HG03025 (cell line): ENCODE results near the gene KLF6.
"Not testable (repeated sequence)": the region's sequence is repeated elsewhere in the genome, so short reads cannot be mapped to it uniquely, and the experiment has no call there.

Source experiments
- ATAC-seq: cut with Tn5 transposase; IDR thresholded peaks from one replicate; pipeline ENCODE4 v1.9.1; 2021; ENCODE audit warnings: mild to moderate bottlenecking, moderate library complexity; ENCODE audit not compliant: unreplicated experiment, low FRiP score

The KLF6 gene

GRCh38 chr10:3738855-3739350 is 46.1 kb downstream of the KLF6 start:
- ATAC-seq = no peak

GRCh38 chr10:3737864-3738263 is 47.1 kb downstream of the KLF6 start:
- ATAC-seq = no peak

DNA sequence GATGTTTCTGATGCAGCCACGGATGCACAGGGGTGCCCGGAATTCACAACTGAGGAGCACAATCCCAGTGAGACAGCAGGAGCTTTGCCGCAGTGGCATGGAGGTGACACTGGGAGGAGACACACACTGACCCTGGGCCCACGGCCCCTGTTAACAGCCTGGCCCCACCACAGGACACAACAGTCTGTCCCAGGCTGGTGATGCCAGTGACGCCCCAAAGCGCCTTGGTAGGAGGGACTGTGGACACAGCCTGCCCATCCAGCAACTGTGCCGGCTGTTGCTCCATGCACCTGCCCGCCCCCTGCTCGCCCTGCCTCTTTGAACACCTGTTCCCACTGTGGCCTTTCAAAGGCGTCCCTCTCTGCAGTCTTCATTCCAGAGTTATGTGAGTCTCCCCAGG is 49.8 kb downstream of the KLF6 start:
- ATAC-seq = no peak

DNA sequence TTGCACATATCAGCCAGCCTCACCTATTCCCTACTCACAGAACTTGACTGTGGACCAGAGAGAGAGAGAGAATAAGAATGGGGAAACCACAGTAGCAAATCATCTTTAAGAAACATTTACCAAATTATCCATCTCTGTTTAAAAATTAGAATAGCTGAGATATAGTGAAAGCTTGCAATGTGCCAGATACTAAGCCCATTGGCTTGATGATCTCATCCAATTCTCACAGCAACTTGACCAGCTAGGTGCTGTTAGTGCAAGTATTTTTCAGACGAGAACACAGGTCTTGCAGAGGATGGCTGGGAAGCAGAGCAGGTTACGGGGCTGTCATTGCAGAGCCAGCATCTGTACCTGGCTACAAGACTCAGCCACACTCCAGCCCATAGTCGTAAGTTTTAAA is 50.9 kb downstream of the KLF6 start:
- no peak for ATAC-seq

GRCh38 chr10:3732183-3732582 is 52.8 kb downstream of the KLF6 start:
- not testable (repeated sequence) for ATAC-seq

DNA sequence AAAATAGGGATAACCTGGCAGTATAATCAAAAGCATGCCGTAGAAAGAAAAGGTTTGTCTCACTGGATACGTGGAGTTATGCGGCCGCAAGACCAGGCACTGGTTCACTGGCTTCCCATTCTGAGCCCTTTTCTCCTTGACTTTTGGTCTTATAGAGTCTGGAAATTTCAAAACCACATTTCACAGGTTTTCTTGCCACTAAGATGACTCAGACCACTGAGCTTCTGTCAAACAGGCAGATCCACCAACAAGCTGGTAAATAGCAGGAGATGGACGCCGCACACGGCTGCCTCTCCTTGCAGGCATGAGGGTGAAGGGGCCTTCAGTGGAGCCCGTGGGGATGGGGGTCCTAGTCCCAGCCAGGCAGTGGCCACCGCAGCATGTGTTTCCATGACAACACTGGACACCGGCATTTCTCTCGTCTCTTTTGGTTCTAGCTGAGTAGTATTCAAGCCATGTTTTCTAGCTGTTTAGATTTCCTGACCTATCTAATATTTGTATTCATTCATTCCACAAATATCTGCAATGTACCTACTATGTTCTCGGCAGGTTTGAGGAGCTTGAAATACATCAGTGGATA is 55.5 kb downstream of the KLF6 start:
- ATAC-seq = no peak

DNA sequence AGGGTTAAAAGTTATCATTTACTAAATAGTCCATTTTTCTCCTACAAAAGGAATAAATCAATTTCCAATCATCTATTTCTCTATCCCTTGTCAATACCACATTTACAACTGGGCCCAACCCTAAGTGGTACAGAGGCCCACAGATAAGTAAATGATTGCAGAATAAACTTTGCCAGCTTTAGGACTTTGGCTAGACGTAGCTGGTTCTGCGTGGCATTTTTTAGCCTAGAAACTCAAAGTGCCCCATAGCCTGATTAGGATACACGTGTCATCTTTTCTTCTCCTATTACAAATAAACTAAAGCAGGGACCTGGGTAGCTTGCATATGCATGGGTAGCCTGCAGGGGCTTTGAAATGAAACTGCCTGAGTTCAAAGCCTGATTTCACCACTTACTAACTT is 56.4 kb downstream of the KLF6 start:
- ATAC-seq = no peak

DNA sequence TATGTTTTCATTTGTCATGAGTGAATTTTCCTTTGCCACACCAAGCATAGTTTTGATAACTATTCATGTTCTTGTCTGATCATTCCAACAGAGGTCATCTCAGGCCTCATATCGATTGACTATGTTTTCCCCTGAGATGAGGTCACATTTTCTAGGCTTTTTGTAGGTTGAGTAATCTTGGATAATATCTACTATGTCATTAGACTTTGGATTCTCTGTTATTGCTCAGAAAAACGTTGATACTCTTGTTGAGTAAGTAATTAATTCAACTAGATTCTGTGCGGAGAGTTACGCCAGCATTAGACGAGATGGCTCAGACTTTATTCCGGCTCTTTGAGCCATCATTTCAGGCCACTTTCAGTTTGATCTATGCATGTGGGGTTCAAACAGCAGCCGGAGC is 57.7 kb downstream of the KLF6 start:
- ATAC-seq = no peak
